Vein endothelial cell (primary cell): ENCODE results near the gene FCHSD1. TPM values are rescaled to one million over a fixed set of nuclear protein-coding genes. Genes with fewer than 3 reads are reported as not detected.

Experiments used
- total RNA-seq: library from RNA; depleted of rRNA; stranded (reverse); fragments of >200 nt; gene quantifications from 2 replicates; pipeline ENCODE4 v1.2.3, GENCODE V29; 2012

Gene FCHSD1
- 29.4 and 32.6 TPM in 2 replicates for total RNA-seq

DNA sequence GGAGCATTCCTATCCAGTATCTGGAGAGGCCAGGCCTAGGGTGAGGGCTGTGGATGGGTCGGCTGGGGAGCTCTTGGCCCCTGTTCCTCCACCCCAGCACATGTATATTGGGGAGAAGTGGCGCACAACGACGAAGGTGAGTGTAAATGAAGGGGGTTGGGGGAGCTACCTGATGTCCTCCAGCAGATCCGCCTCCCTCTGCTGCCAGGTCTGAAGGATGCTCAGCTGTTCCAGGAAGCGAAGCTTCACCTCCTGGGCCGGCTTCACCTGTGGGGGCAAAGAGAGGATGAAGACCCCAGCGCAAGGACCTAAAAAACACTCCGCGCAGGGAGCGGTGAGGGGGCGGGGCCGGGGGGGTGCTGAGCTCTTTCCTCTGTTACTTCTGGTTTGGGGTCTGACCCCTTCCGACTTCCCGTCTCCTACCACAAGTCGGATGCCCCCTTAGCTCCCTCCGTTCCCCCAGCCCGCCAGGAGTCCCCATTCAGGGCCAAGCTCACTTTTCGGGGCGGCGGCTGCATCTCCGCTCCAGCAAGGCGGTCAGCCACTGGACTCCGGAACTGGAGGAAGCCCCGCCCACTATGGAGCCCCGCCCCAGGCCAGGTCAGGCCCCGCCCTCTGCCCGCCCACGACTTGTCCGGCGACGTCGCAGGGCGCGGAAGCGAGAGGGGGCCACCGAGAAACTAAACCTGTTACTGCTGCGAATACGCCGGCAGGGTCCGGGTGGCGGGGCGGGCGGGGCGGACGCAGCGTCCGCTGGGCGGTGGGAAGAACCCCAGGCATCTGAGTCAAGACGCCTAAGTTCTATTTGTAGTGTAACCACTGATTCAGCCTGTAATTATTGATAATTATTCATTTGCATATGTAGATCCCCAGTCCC, at the start of gene FCHSD1:
Gene FCHSD1 (minus strand): TSS at position 568 of the 877 bp plus-strand sequence. CDS start 50 bp downstream, at position 518.

DNA sequence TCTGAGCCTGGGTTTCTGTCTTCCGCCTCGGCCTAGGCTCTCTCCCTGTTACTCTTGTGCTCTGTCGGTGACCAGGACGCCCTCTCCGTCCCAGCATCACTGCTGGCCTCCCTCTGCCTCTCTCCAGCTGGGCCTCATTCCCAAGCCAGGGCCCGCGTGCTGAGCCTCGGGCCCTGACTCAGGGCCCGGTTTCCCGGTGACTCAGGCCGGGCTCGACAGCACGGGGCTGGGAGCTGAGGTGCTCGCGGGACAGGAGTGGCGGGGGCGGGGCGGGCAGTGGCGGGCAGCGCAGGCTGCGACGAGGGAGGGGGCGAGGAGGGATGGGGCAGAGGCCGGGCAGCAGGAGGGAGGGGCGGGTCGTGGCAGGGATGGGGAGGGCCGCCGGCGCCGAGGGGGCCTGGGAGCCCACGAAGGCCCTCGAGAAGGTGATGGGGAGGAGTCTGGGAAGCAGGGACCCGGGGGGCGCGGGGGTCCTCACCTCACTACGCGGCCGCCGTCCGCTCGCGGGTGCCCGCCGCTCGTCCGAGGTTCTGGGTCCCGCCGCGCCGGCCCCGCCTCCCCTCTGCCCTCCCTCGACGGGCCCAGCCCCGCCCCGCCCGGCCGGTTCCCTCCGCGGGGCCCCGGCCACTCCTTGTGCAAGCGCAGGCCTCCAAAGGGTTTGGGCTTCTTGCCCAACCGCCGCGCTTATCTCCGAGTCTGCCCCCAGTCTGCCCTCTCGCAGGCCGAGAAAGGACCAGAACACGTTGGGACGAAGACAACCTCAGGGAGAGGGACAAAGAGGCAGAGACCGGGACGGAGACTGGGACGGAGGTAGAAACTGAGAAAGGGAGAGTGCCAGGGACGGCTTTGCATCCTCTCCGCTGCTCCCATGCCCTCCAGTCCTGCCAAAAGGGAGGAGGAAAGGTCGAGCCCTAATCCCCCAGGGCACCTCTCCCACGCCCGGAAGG, 30.8 kb upstream of the FCHSD1 start, which contains the start of gene ARAP3:
Gene ARAP3 (minus strand): TSS at position 536 of the 947 bp plus-strand sequence. CDS start 1,744 bp downstream, outside the sequence.

DNA sequence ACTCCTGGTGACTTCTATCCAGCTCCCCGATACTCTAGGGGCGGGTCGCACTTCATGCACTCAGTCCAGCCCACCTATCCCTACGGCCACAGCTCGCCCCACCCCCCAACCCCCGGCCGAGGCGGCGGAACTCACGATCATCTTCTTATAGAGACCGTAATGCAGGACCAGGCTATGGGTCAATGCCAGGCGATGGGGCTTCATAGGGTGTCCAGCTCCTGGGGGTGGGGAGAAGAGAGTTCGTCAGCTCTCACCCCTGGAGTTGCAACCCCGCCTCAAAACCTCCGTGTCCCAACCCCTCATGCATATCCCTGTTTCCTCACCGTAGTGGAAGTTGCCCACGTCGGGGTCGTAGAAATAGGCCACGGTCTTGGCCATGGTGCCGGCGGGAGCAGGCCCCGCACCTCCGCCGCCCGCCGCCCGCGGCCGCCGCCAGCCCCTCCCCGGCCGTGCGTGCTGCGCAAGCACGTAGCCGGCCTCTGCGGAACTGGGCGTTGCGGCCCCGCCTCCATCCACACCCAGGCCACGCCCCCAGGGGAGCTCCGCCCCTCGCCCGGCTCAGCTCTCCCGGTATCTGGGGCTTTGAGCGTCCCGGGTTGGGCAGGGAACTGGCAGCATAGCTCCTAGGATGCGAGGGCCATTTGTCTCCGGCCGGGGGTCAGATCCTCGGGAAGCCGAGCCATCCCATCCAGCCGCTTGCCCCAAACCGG, 14.7 kb downstream of the FCHSD1 start, which contains the start of the genes HDAC3 and RELL2:
Gene HDAC3 (minus strand): TSS at position 437 of the 710 bp plus-strand sequence. CDS start 59 bp downstream, at position 378.
Gene RELL2 (plus strand): TSS at position 585 of the 710 bp plus-strand sequence. CDS start 1,229 bp downstream, outside the sequence.

DNA sequence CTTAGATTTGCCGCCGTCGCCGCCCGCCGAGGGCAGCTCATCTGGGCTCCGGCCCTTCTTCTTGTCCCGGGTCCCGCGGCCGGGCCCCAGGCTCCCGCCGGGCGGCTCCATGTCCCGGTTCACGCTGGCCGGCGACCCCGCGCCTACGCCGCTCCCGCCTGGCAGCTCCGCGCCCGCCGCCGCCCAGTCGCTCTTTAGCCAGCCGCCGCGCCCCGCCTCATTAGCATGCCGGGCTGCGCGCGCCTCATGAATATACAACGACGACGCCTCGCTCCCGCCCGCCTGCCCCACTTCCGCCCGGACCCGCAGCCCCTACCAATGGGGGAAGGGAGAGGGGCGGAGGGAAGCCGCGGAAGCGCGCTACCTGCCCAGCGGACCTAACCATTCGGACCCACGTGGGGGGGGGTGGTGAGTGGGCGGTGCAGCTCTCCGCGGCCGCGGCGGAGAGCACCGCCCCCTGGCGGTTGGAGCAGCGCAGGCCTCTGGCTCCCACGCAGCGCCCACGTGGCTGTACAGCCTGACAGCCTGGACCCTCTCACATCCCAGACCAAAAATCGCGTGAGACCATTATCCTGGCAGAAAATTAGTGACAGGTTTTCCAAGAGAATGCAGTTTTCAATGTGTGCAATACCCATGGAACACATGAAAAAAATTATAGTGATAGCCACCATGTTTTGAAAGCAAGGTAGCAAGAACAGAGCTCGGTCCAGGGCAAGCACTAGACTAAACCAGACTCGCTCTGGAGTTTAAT, 32.2 kb downstream of the FCHSD1 start, which contains the start of gene DIAPH1:
Gene DIAPH1 (minus strand): TSS at position 197 of the 751 bp plus-strand sequence. CDS start 86 bp downstream, at position 111.

Other genes starting within 250 kb of the FCHSD1 start
- gene PCDHGA9, start 248.6 kb downstream of the FCHSD1 start, total RNA-seq = 5.6 and 6.1 TPM in 2 replicates
- gene PCDHGB6, start 243.4 kb downstream of the FCHSD1 start, total RNA-seq = 4.3 and 6.2 TPM in 2 replicates
- 8.8 and 9.6 TPM in 2 replicates for gene PCDHGA10, start 238.4 kb downstream of the FCHSD1 start, total RNA-seq
- gene PCDHGB7, start 233.7 kb downstream of the FCHSD1 start, total RNA-seq = 10.9 and 15.7 TPM in 2 replicates
- gene PCDHGA11, start 230.4 kb downstream of the FCHSD1 start, total RNA-seq = 11.4 and 12.4 TPM in 2 replicates
- 6.9 and 12.0 TPM in 2 replicates for gene PCDHGA12, start 220.9 kb downstream of the FCHSD1 start, total RNA-seq
- 17.0 and 20.5 TPM in 2 replicates for gene PCDHGC3, start 175.5 kb downstream of the FCHSD1 start, total RNA-seq
- gene PCDHGC4, start 166.4 kb downstream of the FCHSD1 start, total RNA-seq = 2.2 and 2.3 TPM in 2 replicates
- 1.3 and 1.4 TPM in 2 replicates for gene PCDHGC5, start 162.3 kb downstream of the FCHSD1 start, total RNA-seq
- 35.6 and 40.9 TPM in 2 replicates for gene DIAPH1, start 32.4 kb downstream of the FCHSD1 start, total RNA-seq
- gene HDAC3, start 14.6 kb downstream of the FCHSD1 start, total RNA-seq = 48.6 and 56.2 TPM in 2 replicates
- 4.6 and 7.6 TPM in 2 replicates for gene RELL2, start 14.4 kb downstream of the FCHSD1 start, total RNA-seq
- 45.8 and 84.3 TPM in 2 replicates for gene ARAP3, start 30.8 kb upstream of the FCHSD1 start, total RNA-seq
- gene PCDH1, start 227.0 kb upstream of the FCHSD1 start, total RNA-seq = 211 and 312 TPM in 2 replicates